Measurements from ENCODE around the gene ZFAND2A.
A peak's percentile ranks its signal among the peaks of the same experiment; 100 is the strongest.
"Not testable (repeated sequence)": the region's sequence is repeated elsewhere in the genome, so short reads cannot be mapped to it uniquely, and the experiment has no call there.

The ZFAND2A gene

GRCh38 chr7:1124816-1125602 lies 35.0 kb downstream of the ZFAND2A start:
- no peak for DNase-seq (ENCODE audit: low read depth, low spot score)

GRCh38 chr7:1124164-1124563 lies 35.8 kb downstream of the ZFAND2A start:
- no peak for DNase-seq (ENCODE audit: low read depth, low spot score)

GRCh38 chr7:1123715-1124114 lies 36.3 kb downstream of the ZFAND2A start:
- DNase-seq (ENCODE audit: low read depth, low spot score), result peak; percentile 92

GRCh38 chr7:1122832-1123501 lies 37.0 kb downstream of the ZFAND2A start:
- no peak for DNase-seq (ENCODE audit: low read depth, low spot score)

GRCh38 chr7:1121886-1122831 lies 37.8 kb downstream of the ZFAND2A start:
- no peak for DNase-seq (ENCODE audit: low read depth, low spot score)

GRCh38 chr7:1121476-1121875 lies 38.5 kb downstream of the ZFAND2A start:
- no peak for DNase-seq (ENCODE audit: low read depth, low spot score)

- no peak for DNase-seq (ENCODE audit: low read depth, low spot score)
These were observed 39.2 kb downstream of the ZFAND2A start for GRCh38 chr7:1120791-1121190.

GRCh38 chr7:1119201-1119600 lies 40.8 kb downstream of the ZFAND2A start:
- DNase-seq (ENCODE audit: low read depth, low spot score), result no peak

GRCh38 chr7:1117321-1117928 lies 42.6 kb downstream of the ZFAND2A start:
- DNase-seq (ENCODE audit: low read depth, low spot score), result no peak

- not testable (repeated sequence) for DNase-seq (ENCODE audit: low read depth, low spot score)
These were observed 43.5 kb downstream of the ZFAND2A start for GRCh38 chr7:1116383-1117008.

GRCh38 chr7:1115171-1116045 lies 44.6 kb downstream of the ZFAND2A start:
- not testable (repeated sequence) for DNase-seq (ENCODE audit: low read depth, low spot score)

- DNase-seq (ENCODE audit: low read depth, low spot score), result no peak
These were observed 45.5 kb downstream of the ZFAND2A start for GRCh38 chr7:1114505-1114904.

- DNase-seq (ENCODE audit: low read depth, low spot score), result no peak
These were observed 45.9 kb downstream of the ZFAND2A start for GRCh38 chr7:1114088-1114487.

GRCh38 chr7:1113548-1113885 lies 46.5 kb downstream of the ZFAND2A start:
- no peak for DNase-seq (ENCODE audit: low read depth, low spot score)

- no peak for DNase-seq (ENCODE audit: low read depth, low spot score)
These were observed 47.1 kb downstream of the ZFAND2A start for GRCh38 chr7:1112625-1113547.

GRCh38 chr7:1112109-1112508 lies 47.9 kb downstream of the ZFAND2A start:
- no peak for DNase-seq (ENCODE audit: low read depth, low spot score)

- DNase-seq (ENCODE audit: low read depth, low spot score), result no peak
These were observed 48.8 kb downstream of the ZFAND2A start for GRCh38 chr7:1111156-1111555.

GRCh38 chr7:1110358-1110757 lies 49.6 kb downstream of the ZFAND2A start:
- no peak for DNase-seq (ENCODE audit: low read depth, low spot score)
